ENCODE measurements around the gene WDR33.
"Not testable (repeated sequence)": the region's sequence is repeated elsewhere in the genome, so short reads cannot be mapped to it uniquely, and the experiment has no call there.

The WDR33 gene

GRCh38 chr2:127810619-127811396, at the start of gene WDR33:
TSS of gene WDR33 (minus strand) at chr2:127811171. CDS start at chr2:127770981, 40,190 bp downstream.
- DNase-seq (ENCODE audit: low spot score): peak; percentile 87

DNA sequence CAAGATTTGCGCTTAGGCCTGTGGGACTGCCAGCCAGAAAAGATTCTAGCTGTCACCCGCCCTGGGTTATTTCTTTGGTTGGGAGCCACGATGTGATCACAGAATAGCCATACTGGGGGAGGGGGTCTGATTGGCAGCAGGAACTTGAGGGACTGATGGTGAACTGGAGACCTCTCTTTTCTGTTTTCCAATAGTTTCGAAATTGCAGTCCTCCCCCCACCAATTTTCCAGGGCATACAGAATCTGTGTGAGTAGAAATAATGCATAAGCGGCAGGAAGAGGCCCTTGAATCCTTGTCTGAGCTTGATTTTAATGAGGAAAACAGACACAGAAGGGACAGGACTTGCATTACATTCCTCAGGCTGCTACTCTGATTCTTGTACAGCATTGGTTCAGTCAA, 49.2 kb upstream of the WDR33 start:
- DNase-seq (ENCODE audit: low spot score): no peak

DNA sequence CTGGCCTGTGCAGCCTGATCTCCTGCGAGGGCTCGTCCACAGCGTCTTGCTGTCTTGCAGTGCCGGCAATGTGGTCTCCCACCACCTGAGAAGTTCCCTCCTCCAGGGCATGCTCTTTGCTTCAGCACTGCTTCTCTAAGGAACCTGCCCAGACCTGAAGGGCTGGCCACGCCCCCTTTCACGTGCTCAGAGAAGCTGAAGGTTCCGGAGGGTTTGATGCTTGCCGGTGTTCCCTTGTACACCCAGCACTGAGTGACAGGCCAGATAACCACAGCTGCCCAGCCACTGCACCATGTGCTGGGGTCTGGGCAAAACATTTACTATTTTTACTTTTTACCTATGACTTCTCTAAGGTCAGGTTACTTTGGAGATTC, 48.7 kb upstream of the WDR33 start:
- DNase-seq (ENCODE audit: low spot score): peak; percentile 44

- DNase-seq (ENCODE audit: low spot score): peak; percentile 33
These were observed 46.4 kb upstream of the WDR33 start for GRCh38 chr2:127857265-127857808.

GRCh38 chr2:127853671-127854070, 42.7 kb upstream of the WDR33 start:
- DNase-seq (ENCODE audit: low spot score): no peak

DNA sequence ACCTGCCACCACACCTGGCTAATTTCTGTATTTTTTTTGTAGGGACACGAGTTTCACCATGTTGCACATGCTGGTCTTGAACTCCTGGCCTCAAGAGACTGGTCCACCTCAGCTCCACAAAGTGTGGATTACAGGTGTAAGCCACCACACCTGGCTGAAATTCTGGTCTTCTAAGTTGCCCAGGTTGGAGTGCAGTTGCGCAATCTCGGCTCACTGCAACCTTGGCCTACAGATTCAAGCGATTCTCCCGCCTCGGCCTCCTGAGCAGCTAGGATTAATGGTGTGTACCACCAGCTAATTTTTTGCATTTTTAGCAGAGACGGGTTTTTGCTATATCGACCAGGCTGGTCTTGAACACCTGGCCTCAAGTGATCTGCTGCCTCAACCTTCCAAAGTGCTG, 41.4 kb upstream of the WDR33 start:
- DNase-seq (ENCODE audit: low spot score): no peak

DNA sequence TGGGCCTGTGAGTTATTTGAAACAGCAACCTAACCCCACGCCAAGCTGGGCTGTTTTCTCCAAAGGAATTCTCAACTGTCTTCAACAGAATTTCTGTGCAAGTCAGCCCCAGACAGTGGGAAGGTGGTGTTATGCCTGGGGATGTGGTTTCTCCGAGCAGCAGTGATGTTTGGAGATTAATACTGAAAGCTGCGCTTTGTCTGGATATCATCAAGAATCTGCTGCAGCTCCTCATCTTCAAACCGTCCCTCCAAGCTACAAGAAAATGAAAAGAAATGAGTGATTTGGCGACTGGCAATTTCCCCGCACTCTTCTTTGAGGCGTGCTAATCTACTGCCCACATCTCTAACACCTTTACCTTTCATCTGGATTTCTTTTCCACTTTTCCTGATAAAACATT, 37.0 kb upstream of the WDR33 start:
- DNase-seq (ENCODE audit: low spot score): no peak

DNA sequence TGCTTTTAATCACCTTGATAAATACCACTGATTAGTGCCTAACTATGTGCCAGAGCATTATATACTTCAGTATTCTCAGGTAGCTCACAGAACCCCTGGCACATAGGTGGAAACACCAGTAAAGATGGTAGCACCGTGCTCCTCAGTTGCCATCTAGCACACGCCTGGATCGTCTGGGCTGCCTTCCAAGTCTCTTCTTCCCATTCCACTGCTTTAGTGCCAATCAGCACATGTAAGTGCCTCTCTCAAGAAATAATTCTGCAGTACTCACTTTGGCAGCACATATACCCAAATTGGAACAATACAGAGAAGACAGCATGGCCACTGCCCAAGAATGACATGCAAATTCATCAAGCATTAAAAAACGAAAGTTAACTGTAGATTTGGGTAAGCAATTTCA, 34.0 kb upstream of the WDR33 start:
- DNase-seq (ENCODE audit: low spot score): no peak

DNA sequence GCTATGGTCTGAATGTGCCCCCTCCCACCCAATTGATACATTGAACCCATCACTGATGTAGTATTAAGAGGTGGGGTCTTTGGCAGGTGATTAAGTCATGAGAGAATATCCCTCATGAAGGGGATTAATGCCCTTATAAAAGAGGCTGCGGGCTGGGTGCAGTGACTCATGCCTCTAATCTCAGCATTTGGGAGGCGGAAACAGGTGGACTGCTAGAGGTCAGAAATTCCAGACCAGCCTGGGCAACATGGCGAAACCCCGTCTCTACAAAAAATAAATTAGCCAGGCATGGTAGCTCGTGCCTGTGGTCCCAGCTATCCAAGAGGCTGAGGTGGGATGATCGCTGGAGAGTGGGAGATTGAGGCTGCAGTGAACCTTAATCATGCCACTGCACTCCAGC, 32.7 kb upstream of the WDR33 start:
- no peak for DNase-seq (ENCODE audit: low spot score)

- DNase-seq (ENCODE audit: low spot score): no peak
These were observed 30.7 kb upstream of the WDR33 start for GRCh38 chr2:127841466-127842178.

GRCh38 chr2:127840893-127841292, 29.9 kb upstream of the WDR33 start:
- no peak for DNase-seq (ENCODE audit: low spot score)

- DNase-seq (ENCODE audit: low spot score): no peak
These were observed 24.0 kb upstream of the WDR33 start for GRCh38 chr2:127834951-127835350.

DNA sequence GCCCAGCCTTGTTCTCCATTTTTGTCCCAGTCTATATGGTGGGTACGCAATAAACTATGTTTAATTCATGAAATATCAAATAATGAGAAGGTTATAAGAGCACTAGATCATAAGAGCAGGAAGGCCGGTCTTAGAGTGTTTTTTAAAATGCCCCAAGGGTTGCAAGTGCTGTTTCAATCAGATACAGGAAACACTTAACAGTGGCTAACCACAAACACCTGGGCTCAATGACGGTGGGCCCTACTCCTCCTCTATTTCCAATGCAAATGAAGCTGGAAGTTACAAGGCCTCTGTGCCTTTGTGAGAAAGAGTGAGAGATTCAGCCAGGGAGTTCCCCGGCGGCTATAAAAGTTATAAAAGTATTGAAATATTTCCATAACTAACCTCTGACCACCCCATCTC, 18.9 kb upstream of the WDR33 start:
- DNase-seq (ENCODE audit: low spot score): no peak

GRCh38 chr2:127826708-127827107, 15.7 kb upstream of the WDR33 start:
- not testable (repeated sequence) for DNase-seq (ENCODE audit: low spot score)

- no peak for DNase-seq (ENCODE audit: low spot score)
These were observed 15.1 kb upstream of the WDR33 start for GRCh38 chr2:127826047-127826446.

DNA sequence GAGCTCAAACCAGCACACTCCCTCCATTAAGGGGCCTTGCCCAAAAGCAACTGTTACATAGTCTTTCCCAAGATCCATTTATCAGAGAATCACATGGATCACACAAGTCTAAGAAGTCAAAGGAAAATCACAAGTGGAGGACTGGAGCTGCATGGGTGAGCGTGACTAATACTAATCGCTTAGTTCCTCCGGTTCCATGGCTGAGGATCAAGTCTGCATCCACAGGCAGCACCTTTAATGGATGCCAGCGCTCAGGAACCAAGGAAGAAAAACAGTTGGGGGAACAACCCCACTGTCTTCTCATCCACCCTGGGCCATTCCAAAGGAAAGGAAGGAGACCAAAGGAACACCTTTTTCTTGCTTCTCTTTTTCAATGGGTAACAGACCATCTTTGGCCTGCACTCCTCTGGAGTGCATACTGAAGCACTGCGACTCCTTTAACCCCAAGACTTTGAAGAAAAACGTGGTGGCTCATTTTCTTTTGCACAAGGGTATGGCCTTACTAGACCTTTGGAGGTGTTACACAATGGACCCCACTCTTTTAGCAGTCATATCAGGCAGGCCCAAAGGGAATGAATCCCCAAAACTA, 9.2 kb upstream of the WDR33 start:
- DNase-seq (ENCODE audit: low spot score): no peak

GRCh38 chr2:127818794-127819425, 7.9 kb upstream of the WDR33 start:
- DNase-seq (ENCODE audit: low spot score): no peak

DNA sequence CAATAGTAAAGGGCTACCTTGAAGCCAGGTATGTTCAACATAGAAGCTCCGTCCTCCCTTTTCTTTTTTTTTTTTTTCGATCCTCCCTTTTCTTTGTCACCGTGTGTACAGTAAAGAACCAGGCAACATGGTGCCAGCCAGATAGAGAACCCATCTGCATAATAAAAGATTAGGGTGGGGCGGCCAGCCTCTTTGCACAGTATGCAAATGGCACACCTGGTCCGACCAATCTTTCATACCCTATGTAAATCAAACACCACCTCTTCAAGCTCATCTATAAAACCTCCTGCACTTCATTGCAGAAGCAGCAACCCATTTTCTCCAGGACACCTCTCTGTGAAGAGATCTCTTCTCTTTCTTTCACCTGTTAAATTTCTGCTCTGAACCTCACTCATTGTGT, 7.3 kb upstream of the WDR33 start:
- no peak for DNase-seq (ENCODE audit: low spot score)

DNA sequence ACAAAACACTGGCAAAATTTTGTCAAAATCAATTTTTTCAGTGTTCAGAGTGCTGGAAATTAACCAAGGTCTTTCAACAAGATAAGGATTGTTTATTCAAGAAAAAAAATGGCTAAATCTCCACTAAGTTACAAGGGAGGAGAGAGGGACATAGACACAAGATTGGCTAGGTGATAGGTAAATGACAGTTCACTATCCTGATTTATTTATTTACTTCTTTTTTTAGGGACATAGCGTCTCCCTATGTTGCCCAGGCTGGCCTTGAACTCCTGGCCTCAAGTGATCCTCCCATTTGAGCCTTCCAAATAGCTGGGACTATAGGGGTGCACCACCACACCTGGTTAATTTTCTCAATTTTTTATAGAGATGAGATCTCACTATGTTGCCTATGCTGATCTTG, 3.7 kb upstream of the WDR33 start:
- DNase-seq (ENCODE audit: low spot score): no peak

DNA sequence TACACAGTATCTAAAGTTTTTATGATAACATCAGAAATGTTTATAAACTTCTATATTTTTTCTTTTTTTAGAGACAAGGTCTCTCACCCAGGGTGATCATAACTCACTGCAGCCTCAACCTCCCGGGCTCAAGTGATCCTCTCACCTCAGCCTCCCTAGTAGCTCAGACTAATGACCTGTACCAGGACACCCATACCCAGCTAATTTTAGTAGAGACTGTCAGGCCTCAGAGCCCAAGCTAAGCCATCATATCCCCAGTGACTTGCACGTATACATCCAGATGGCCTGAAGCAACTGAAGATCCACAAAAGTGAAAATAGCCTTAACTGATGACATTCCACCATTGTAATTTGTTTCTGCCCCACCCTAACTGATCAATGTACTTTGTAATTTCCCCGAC, 1.5 kb upstream of the WDR33 start:
- DNase-seq (ENCODE audit: low spot score): not testable (repeated sequence)

DNA sequence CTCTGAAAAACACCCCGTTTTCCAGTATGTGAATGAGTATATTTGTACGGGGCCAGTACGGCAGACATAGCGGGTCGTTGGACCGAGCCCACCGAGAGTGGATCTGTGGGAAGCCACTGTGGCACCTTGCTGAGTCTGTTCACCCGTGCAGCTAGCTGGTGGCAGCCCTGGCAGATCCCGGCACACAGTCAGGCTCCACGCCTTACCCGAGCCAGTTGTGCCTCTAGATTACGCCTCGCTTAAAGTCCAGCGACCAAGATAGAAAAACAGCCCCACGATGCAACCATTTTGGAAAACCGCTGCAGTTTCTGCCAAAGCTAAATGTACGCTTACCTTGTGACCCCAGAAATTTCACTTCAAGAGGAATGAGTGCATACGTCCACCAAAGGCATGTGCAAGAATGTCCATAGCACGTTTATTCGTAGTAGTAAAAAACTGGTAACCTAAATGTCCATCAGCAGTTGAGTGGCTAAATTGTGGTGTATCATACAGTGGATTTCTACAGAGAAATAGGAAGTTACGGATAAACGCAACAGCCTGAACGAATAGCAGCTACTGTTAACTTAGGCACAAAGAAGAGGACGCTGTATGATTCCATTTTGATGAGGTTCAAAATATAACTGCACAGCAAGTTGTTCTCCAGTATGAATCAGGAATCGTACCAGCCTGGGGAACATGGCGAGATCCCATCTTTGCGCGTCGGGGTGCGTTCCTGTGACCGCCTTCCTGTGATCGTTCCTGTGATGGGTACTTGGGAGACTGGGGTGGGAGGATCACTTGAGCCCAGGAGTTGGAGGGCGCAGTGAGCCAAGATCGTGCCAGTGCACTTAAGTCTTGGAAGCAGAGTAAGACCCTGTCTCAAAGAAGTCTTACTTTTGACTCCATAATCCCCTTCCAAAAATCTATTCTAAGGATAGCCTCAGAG, 688 bp upstream of the WDR33 start:
- DNase-seq (ENCODE audit: low spot score): peak; percentile 45
